OCI-LY1 (cell line): ENCODE results near the gene GJA9.

Source experiments
- H2AFZ ChIP-seq: fragments of 200-600 bp; sonication (generic), shearing (Covaris generic); 2 replicates; pipeline ENCODE4 v1.6.0; 2014; ENCODE audit warnings: antibody characterized with exemption, mild to moderate bottlenecking, low read length
- H3F3A ChIP-seq: fragments of 200-600 bp; sonication (generic), shearing (Covaris generic); 2 replicates; pipeline ENCODE4 v1.6.0; 2014; ENCODE audit warnings: mild to moderate bottlenecking, antibody characterized with exemption, low read length, moderate library complexity; ENCODE audit not compliant: insufficient read depth
- H3K27ac ChIP-seq: fragments of 200-600 bp; sonication (generic); 2 replicates; pipeline ENCODE4 v1.5.1; 2014; ENCODE audit warnings: low read length, mixed run types, mild to moderate bottlenecking, low read depth; ENCODE audit not compliant: poor library complexity, severe bottlenecking
- H3K27me3 ChIP-seq: fragments of 200-600 bp; sonication (generic); 2 replicates; pipeline ENCODE4 v1.6.0; 2014; ENCODE audit warnings: antibody characterized with exemption, mild to moderate bottlenecking, low read length, moderate library complexity; ENCODE audit not compliant: insufficient read depth
- H3K36me3 ChIP-seq: fragments of 200-600 bp; sonication (generic); 2 replicates; pipeline ENCODE4 v1.6.1; 2014; ENCODE audit warnings: mild to moderate bottlenecking, antibody characterized with exemption, low read length, moderate library complexity, mixed read lengths; ENCODE audit not compliant: insufficient read depth
- H3K4me1 ChIP-seq: fragments of 200-600 bp; sonication (generic); 2 replicates; pipeline ENCODE4 v1.5.1; 2014; ENCODE audit warnings: mild to moderate bottlenecking, low read length, moderate library complexity; ENCODE audit not compliant: insufficient read depth, severe bottlenecking
- H3K4me2 ChIP-seq: fragments of 200-600 bp; sonication (generic), shearing (Covaris generic); 2 replicates; pipeline ENCODE4 v1.6.1; 2014; ENCODE audit warnings: low read length
- H3K4me3 ChIP-seq: fragments of 200-600 bp; sonication (generic); 2 replicates; pipeline ENCODE4 v1.5.1; 2014; ENCODE audit warnings: low read length, low read depth, mild to moderate bottlenecking, mixed read lengths; ENCODE audit not compliant: poor library complexity, severe bottlenecking
- H3K79me2 ChIP-seq: fragments of 200-600 bp; shearing (Covaris generic); 2 replicates; pipeline ENCODE4 v1.6.1; 2016; ENCODE audit warnings: mixed run types, low read length, mixed read lengths; ENCODE audit not compliant: insufficient read depth
- H3K9ac ChIP-seq: fragments of 200-600 bp; sonication (generic), shearing (Covaris generic); 2 replicates; pipeline ENCODE4 v1.6.1; 2014; ENCODE audit warnings: mild to moderate bottlenecking, low read length, mixed read lengths
- H3K9me2 ChIP-seq: fragments of 200-600 bp; sonication (generic), shearing (Covaris generic); 2 replicates; pipeline ENCODE4 v1.6.1; 2014; ENCODE audit warnings: low read depth, mild to moderate bottlenecking, low read length, mixed read lengths
- H3K9me3 ChIP-seq: fragments of 200-600 bp; shearing (Covaris generic); 2 replicates; pipeline ENCODE4 v1.6.1; 2014; ENCODE audit warnings: low read length, mixed read lengths
- H4K20me1 ChIP-seq: fragments of 200-600 bp; sonication (generic), shearing (Covaris generic); 2 replicates; pipeline ENCODE4 v1.6.0; 2016; ENCODE audit warnings: mild to moderate bottlenecking, low read length; ENCODE audit not compliant: insufficient read depth
- EZH2 ChIP-seq: fragments of 200-600 bp; sonication (generic), shearing (Covaris generic); IDR thresholded peaks from 2 replicates; pipeline ENCODE4 v1.8.0; 2017; ENCODE audit warnings: borderline replicate concordance, mixed run types, mild to moderate bottlenecking, antibody characterized with exemption, low read length, moderate library complexity, mixed read lengths
- TF ChIP-seq, protein P1 (sequence below): fragments of 200-600 bp; sonication (generic), shearing (Covaris generic); IDR thresholded peaks from 2 replicates; pipeline ENCODE4 v1.5.1; 2017; ENCODE audit warnings: mild to moderate bottlenecking, antibody characterized with exemption, low read length, moderate library complexity, mixed read lengths

The GJA9 gene

DNA sequence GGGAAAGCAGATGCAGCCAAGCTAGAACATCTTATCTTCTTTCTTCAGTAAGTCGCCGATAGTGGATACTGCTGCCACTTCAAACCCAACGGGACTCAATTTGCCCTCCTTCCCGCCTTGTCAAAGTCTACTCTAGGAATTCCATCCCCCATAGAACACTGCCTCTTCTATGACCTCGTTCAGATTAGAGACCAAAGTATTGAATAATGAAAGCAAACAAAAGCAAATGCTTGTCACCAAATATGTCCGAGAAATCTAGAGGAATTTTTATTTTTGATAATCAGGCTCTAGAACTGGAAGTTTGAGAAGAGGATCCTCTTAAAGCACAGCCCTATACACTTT lies 21.0 kb downstream of the GJA9 start:
- Histone ChIP-seq H3K79me2 (no peaks in the 10 kb centered on the region; the same call in 1 of the 2 replicates), H3K27ac (no peak overlapping the region), H3K36me3 (peaks cover 29% of the 10 kb centered on the region; the same call in 1 of the 2 replicates), H3K27me3 (no peaks in the 10 kb centered on the region), H3F3A (peaks cover 3% of the 10 kb centered on the region; the same call in 1 of the 2 replicates), H3K9me3 (no peaks in the 10 kb centered on the region), H4K20me1 (no peaks in the 10 kb centered on the region), H3K9me2 (no peaks in the 10 kb centered on the region), H3K4me1 (peaks cover 28% of the 10 kb centered on the region), H2AFZ (no peak overlapping the region), H3K4me3 (peak overlapping the region; percentile 76), H3K4me2 (peak overlapping the region; percentile 84), H3K9ac (peak overlapping the region; percentile 80)
- TF ChIP-seq, protein P1, sequence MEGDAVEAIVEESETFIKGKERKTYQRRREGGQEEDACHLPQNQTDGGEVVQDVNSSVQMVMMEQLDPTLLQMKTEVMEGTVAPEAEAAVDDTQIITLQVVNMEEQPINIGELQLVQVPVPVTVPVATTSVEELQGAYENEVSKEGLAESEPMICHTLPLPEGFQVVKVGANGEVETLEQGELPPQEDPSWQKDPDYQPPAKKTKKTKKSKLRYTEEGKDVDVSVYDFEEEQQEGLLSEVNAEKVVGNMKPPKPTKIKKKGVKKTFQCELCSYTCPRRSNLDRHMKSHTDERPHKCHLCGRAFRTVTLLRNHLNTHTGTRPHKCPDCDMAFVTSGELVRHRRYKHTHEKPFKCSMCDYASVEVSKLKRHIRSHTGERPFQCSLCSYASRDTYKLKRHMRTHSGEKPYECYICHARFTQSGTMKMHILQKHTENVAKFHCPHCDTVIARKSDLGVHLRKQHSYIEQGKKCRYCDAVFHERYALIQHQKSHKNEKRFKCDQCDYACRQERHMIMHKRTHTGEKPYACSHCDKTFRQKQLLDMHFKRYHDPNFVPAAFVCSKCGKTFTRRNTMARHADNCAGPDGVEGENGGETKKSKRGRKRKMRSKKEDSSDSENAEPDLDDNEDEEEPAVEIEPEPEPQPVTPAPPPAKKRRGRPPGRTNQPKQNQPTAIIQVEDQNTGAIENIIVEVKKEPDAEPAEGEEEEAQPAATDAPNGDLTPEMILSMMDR: no peak
- TF ChIP-seq EZH2: no peak

GRCh38 chr1:38859561-38860453 lies 21.6 kb downstream of the GJA9 start, which contains the start of gene RRAGC:
Gene RRAGC, minus strand, starts transcription at chr1:38859772. Its CDS starts 126 bp downstream, at chr1:38859646.
- no peak within 1 kb of the TSS; the same call in 1 of the 2 replicates for H2AFZ ChIP-seq
- H3K9ac ChIP-seq: peak within 1 kb of the TSS; percentile 80
- H3K9me2 ChIP-seq: no peaks in the 10 kb centered on the region
- H3K27me3 ChIP-seq: no peaks in the 10 kb centered on the region
- H3F3A ChIP-seq: peaks cover 3% of the 10 kb centered on the region; the same call in 1 of the 2 replicates
- H3K36me3 ChIP-seq: peaks cover 33% of the 10 kb centered on the region; the same call in 1 of the 2 replicates
- TF ChIP-seq, protein P1: no peak
- no peak for TF ChIP-seq EZH2
- H3K9me3 ChIP-seq: no peaks in the 10 kb centered on the region
- peak within 1 kb of the TSS; percentile 84 for H3K4me2 ChIP-seq
- no peaks in the 10 kb centered on the region for H4K20me1 ChIP-seq
- H3K79me2 ChIP-seq: no peaks in the 10 kb centered on the region; the same call in 1 of the 2 replicates
- no peak within 1 kb of the TSS for H3K27ac ChIP-seq
- peaks cover 28% of the 10 kb centered on the region for H3K4me1 ChIP-seq
- peak within 1 kb of the TSS; percentile 76 for H3K4me3 ChIP-seq

GRCh38 chr1:38858833-38859560 lies 22.4 kb downstream of the GJA9 start:
- H3K27ac ChIP-seq: no peak overlapping the region
- peaks cover 27% of the 10 kb centered on the region; the same call in 1 of the 2 replicates for H3K36me3 ChIP-seq
- H3K4me2 ChIP-seq: peak overlapping the region; percentile 76
- no peak overlapping the region; the same call in 1 of the 2 replicates for H2AFZ ChIP-seq
- peak overlapping the region; percentile 69 for H3K9ac ChIP-seq
- H3K9me3 ChIP-seq: no peaks in the 10 kb centered on the region
- H3K9me2 ChIP-seq: no peaks in the 10 kb centered on the region
- peaks cover 28% of the 10 kb centered on the region for H3K4me1 ChIP-seq
- no peaks in the 10 kb centered on the region for H4K20me1 ChIP-seq
- H3F3A ChIP-seq: peaks cover 3% of the 10 kb centered on the region; the same call in 1 of the 2 replicates
- H3K79me2 ChIP-seq: no peaks in the 10 kb centered on the region; the same call in 1 of the 2 replicates
- TF ChIP-seq, protein P1: no peak
- TF ChIP-seq EZH2: no peak
- peak overlapping the region; percentile 76 for H3K4me3 ChIP-seq
- H3K27me3 ChIP-seq: no peaks in the 10 kb centered on the region
